ENCODE measurements around the gene RAX2. TPM values are rescaled to one million over a fixed set of nuclear protein-coding genes. Genes with fewer than 3 reads are reported as not detected.
A peak's percentile ranks its signal among the peaks of the same experiment; 100 is the strongest.

RAX2 gene
- total and polyA plus RNA-seq, 9 of the 15 experiments (the other 6 are each of a cell fraction or from before 2014, with no cell fraction given) = not detected

- no peak for TF ChIP-seq SFPQ (IDR thresholded peaks at IDR 0.05; ENCODE audit: low read depth, low read length)
- TF ChIP-seq POLR2H (tag; IDR thresholded peaks at IDR 0.05; ENCODE audit: low read depth) = no peak
- TF ChIP-seq RBM25 (IDR thresholded peaks at IDR 0.05; ENCODE audit: low read depth, low read length, severe bottlenecking) = peak; percentile 79
- TF ChIP-seq VEZF1 (CRISPR knock-in tag; IDR thresholded peaks at IDR 0.05) = peak; percentile 7; the same call in 1 of the 2 replicates
- no peak for TF ChIP-seq CREB3 (tag; conservative IDR thresholded peaks at IDR 0.05; ENCODE audit: low read depth)
- TF ChIP-seq TEAD1 (CRISPR knock-in tag; IDR thresholded peaks at IDR 0.05) = 0 out of 4 replicates have a peak, but pooled peaks of 1 of the 2 experiments have one; percentile 14
- no peak for TF ChIP-seq ZC3H4 (CRISPR knock-in tag; IDR thresholded peaks at IDR 0.05; ENCODE audit: borderline replicate concordance)
- TF ChIP-seq DLX4 (CRISPR knock-in tag; IDR thresholded peaks at IDR 0.05) = no peak
- TF ChIP-seq ZNF740 (CRISPR knock-in tag; IDR thresholded peaks at IDR 0.05) = 0 out of 2 replicates have a peak, but pooled peaks have one; percentile 20
- no peak for TF ChIP-seq ZNF740 (tag; IDR thresholded peaks at IDR 0.05)
- TF ChIP-seq ZNF584 (CRISPR knock-in tag; IDR thresholded peaks at IDR 0.05; ENCODE audit: low read depth) = no peak
Measured at GRCh38 chr19:3760871-3761361, 11.1 kb downstream of the RAX2 start (continued).

Measured in K562 (cell line).